GM12875 (cell line): ENCODE measurements around the gene FGFR2.

ENCODE experiments used
- H3K4me3 ChIP-seq: one replicate; pipeline ENCODE4 v1.5.1; 2011; ENCODE audit warnings: low read depth, low read length, control low read depth
- TF ChIP-seq, protein P1 (sequence below): IDR thresholded peaks from 2 replicates; pipeline ENCODE4 v1.5.1; 2011; ENCODE audit warnings: low read depth, mild to moderate bottlenecking, control low read depth, inconsistent platforms, low read length, moderate library complexity, borderline replicate concordance; ENCODE audit not compliant: insufficient read depth

Gene FGFR2

DNA sequence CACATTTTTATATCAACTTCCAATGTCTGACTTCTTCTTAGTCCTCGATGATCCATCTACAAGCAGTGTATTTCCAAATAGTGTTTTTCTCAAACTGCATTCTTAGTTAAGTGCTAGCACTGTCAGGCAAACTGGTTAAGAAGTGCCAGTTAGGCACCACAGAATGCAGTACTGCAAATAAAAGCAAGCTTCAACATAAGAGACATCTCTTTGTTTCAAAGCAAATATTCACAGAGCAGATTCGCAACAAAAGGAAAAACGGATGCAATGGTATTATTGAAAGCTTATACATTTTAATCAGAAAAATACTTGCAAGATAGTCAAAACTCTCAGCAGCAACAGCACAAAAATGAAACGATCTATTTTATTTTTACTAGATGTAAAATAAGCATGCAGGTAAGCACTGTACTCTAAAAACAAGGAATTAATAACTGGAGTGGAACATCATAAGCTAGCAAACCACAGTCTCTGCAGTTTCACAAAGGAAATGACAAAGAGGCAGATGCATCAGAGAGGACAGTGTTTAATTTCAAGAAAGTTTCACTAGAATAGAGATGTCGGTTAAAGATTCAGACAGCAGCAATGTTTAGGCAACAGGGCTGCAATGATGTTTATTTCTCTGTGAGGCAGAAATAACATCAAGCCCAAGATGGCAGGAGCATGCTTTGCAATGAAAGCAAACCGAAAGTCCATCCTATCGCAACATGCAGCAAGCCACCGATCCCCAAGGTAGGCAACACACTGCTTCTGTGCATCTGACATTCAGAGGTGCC lies 82.0 kb downstream of the FGFR2 start:
- no peak overlapping the region for H3K4me3 ChIP-seq
- TF ChIP-seq, protein P1, sequence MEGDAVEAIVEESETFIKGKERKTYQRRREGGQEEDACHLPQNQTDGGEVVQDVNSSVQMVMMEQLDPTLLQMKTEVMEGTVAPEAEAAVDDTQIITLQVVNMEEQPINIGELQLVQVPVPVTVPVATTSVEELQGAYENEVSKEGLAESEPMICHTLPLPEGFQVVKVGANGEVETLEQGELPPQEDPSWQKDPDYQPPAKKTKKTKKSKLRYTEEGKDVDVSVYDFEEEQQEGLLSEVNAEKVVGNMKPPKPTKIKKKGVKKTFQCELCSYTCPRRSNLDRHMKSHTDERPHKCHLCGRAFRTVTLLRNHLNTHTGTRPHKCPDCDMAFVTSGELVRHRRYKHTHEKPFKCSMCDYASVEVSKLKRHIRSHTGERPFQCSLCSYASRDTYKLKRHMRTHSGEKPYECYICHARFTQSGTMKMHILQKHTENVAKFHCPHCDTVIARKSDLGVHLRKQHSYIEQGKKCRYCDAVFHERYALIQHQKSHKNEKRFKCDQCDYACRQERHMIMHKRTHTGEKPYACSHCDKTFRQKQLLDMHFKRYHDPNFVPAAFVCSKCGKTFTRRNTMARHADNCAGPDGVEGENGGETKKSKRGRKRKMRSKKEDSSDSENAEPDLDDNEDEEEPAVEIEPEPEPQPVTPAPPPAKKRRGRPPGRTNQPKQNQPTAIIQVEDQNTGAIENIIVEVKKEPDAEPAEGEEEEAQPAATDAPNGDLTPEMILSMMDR: no peak

DNA sequence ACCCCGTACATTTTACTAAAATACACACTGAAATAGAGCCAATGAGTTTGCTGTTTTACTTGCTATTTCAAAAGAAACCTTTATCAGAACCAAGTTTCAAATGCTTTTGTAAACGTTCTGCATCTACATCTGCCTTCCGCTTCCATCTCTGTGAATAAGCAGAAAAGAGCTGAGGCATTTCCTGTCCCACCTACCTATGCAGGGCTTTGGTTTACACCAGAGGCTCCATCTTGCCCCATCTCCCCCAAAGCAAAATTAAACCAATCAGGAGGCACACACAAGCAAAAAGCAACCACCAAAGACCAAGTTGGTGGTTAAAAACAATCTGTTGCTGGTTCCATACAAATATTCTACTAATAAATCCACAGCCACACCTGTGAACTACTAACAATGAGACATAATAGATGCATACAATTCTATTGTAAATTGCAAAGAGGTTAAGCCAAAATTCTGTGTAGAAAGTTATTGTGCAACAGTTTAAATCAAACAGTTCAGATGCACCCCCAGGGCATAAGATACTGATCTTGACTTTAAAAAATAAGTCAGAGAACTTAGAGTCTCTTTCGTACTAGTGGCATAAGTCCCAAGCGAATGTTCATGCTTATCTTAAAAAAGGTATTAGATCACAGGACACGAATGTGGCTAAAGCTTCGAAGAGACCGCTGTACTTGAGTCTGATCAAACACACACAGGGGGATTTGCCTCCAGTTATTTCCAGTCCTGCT lies 83.9 kb downstream of the FGFR2 start:
- H3K4me3 ChIP-seq: no peak overlapping the region
- TF ChIP-seq, protein P1: no peak

GRCh38 chr10:121511943-121512342 lies 86.3 kb downstream of the FGFR2 start:
- TF ChIP-seq, protein P1: no peak
- no peak overlapping the region for H3K4me3 ChIP-seq

DNA sequence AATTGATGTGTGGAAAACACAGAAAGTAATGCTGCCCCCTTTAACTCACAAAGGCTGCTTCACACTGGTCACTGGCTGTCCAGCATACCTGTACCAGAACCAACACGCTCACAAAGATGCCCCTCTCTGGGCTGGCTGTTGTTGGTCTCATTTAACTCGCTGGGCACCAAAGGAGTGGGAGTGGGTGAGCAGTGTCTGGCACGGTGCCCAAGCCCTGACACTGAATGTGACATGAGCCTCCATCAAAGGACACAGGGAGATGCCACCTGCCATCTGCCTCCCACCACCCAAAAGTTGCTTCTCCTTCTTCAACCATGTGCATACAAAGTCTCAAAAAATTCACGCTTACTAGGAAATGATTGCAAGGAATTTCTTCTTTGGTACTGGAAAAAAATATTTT lies 86.8 kb downstream of the FGFR2 start:
- TF ChIP-seq, protein P1: no peak
- no peak overlapping the region for H3K4me3 ChIP-seq

DNA sequence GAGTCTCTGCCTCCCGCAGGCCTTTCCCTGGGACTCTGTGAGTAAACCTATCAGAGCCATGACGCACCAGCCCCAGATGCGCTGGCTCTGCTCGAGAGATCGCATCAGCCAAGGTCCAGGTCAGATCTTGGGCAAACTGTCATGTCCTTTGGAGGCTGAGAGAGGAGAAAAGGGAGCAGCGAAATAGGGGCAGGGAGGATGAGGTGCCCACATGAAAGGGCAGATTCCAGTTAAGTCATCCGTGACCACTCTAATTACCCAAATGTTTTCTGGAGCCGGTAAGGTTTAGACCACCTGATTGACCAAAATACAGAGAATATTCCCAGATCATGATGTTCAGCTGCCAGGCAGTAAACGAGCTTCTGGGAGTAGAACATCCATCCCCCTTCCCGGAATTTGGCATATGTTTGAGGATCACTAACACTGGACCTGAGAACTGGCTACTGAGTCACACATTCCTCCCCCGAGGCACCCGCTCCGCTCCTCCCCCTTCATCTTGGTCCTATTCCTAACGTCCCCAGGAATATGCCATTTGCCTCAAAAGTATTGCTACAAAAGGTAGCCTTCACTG lies 88.0 kb downstream of the FGFR2 start:
- TF ChIP-seq, protein P1: no peak
- no peak overlapping the region for H3K4me3 ChIP-seq

DNA sequence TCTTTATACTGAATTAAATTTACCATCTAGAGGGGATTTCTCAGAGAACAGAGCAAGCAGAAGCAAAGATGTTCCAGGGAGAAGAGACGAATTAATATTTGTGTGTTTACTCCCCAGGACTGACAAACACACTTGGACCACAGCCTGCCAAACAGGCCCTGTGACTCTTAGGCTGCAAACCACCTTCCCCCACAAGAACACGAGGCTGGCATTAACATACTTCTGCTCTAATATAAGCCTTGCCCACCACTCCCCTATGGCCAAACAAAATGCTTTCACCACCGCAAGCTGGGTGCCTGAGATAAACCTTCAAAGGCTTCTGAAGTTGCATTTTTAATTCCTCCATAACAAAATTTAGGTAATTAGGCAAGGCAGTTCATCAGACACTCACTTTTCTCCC lies 88.4 kb downstream of the FGFR2 start:
- TF ChIP-seq, protein P1: no peak
- no peak overlapping the region for H3K4me3 ChIP-seq
